Esophagus (tissue), 2 donors: ENCODE results near the gene ANTKMT. TPM values are rescaled to one million over a fixed set of nuclear protein-coding genes. Genes with fewer than 3 reads are reported as not detected.

Experiments used
- H3K27ac ChIP-seq, 2 donors: one replicate each; pipeline ENCODE4 v1.5.1; 2013; ENCODE audit warnings: low read depth in 2 of 2, mild to moderate bottlenecking in 2 of 2, inconsistent platforms in 1 of 2, low read length in 1 of 2, moderate library complexity in 1 of 2
- H3K27me3 ChIP-seq, 2 donors: one replicate each; pipeline ENCODE4 v1.6.1; 2013; ENCODE audit warnings: low read length in 2 of 2, control low read depth in 1 of 2, mild to moderate bottlenecking in 1 of 2; ENCODE audit not compliant: insufficient read depth in 2 of 2, control insufficient read depth in 1 of 2
- H3K36me3 ChIP-seq, 2 donors: one replicate each; pipeline ENCODE4 v1.6.1; 2013; ENCODE audit warnings: low read length in 1 of 2; ENCODE audit not compliant: control insufficient read depth in 2 of 2, insufficient read depth in 2 of 2
- H3K4me1 ChIP-seq, 2 donors: one replicate each; pipeline ENCODE4 v1.6.1; 2013; ENCODE audit warnings: low read length in 1 of 2; ENCODE audit not compliant: control insufficient read depth in 2 of 2, insufficient read depth in 2 of 2
- H3K4me3 ChIP-seq, 2 donors: one replicate each; pipeline ENCODE4 v1.5.1; 2013; ENCODE audit warnings: low read length in 2 of 2, mild to moderate bottlenecking in 2 of 2, low read depth in 1 of 2, moderate library complexity in 1 of 2
- H3K9me3 ChIP-seq, 2 donors: one replicate each; pipeline ENCODE4 v1.6.1; 2013; ENCODE audit warnings: mild to moderate bottlenecking in 2 of 2, low read depth in 1 of 2, low read length in 1 of 2, moderate library complexity in 1 of 2; ENCODE audit not compliant: control insufficient read depth in 2 of 2, insufficient read depth in 1 of 2
- WGBS, 2 donors: extraction: QIAGEN DNeasy Blood & Tissue Kit; methylation state at CpG; one replicate each; pipeline ENCODE4 v1.1.7; 2013; 5-methylcytosine and 5-hydroxymethylcytosine counted together
- polyA plus RNA-seq, 2 donors: library from polyadenylated mRNA; stranded (reverse); fragments of 200-250 nt; gene quantifications; one replicate each; pipeline ENCODE4 v1.2.3, GENCODE V29; 2013
- donor health status: healthy with polysubstance abuse.
- donor health status: Bipolar disorder and iron deficiency.

Gene ANTKMT
- polyA plus RNA-seq, 2 donors = 17.9 to 22.4 TPM

GRCh38 chr16:681746-682427, 39.1 kb upstream of the ANTKMT start:
- WGBS, 2 donors = 71 to 76% methylated on average over 28 of the region's 28 CpGs
- no peaks in the 10 kb centered on the region for H3K27me3 ChIP-seq
- peaks cover 0 to 36% of the 10 kb centered on the region in 2 donors for H3K36me3 ChIP-seq
- H3K4me3 ChIP-seq = no peak overlapping the region
- H3K9me3 ChIP-seq = no peaks in the 10 kb centered on the region
- peaks cover 15 to 68% of the 10 kb centered on the region in 2 donors for H3K4me1 ChIP-seq
- H3K27ac ChIP-seq = peak overlapping the region in 1 of 2 donors; percentile 14

- WGBS, 2 donors = 70 to 74% methylated on average over 36 of the region's 36 CpGs
- H3K9me3 ChIP-seq = no peaks in the 10 kb centered on the region
- no peaks in the 10 kb centered on the region for H3K27me3 ChIP-seq
- H3K36me3 ChIP-seq = peaks cover 3 to 41% of the 10 kb centered on the region in 2 donors
- peak overlapping the region; percentile 55 to 70 for H3K4me3 ChIP-seq
- peak overlapping the region; percentile 79 to 94 for H3K27ac ChIP-seq
- peaks cover 15 to 62% of the 10 kb centered on the region in 2 donors for H3K4me1 ChIP-seq
Measured at GRCh38 chr16:682493-683395, 38.2 kb upstream of the ANTKMT start.

- H3K27me3 ChIP-seq = no peaks in the 10 kb centered on the region
- peak overlapping the region; percentile 79 to 94 for H3K27ac ChIP-seq
- H3K9me3 ChIP-seq = no peaks in the 10 kb centered on the region
- peak overlapping the region; percentile 55 to 70 for H3K4me3 ChIP-seq
- H3K36me3 ChIP-seq = peaks cover 4 to 41% of the 10 kb centered on the region in 2 donors
- H3K4me1 ChIP-seq = peaks cover 15 to 56% of the 10 kb centered on the region in 2 donors
- 12 to 20% methylated on average over 32 to 57 of the region's 57 CpGs for WGBS, 2 donors
Measured at GRCh38 chr16:683396-684070, 37.4 kb upstream of the ANTKMT start.

GRCh38 chr16:684071-684794, 36.7 kb upstream of the ANTKMT start, which contains the start of gene JMJD8:
JMJD8 (minus strand) TSS chr16:684334; CDS start chr16:684319, 15 bp downstream.
- 0 to 2% methylated on average over 54 to 91 of the region's 91 CpGs for WGBS, 2 donors
- H3K4me3 ChIP-seq = peak within 1 kb of the TSS; percentile 55 to 70
- peak within 1 kb of the TSS; percentile 79 to 94 for H3K27ac ChIP-seq
- peaks cover 16 to 56% of the 10 kb centered on the region in 2 donors for H3K4me1 ChIP-seq
- H3K36me3 ChIP-seq = peaks cover 4 to 41% of the 10 kb centered on the region in 2 donors
- H3K27me3 ChIP-seq = no peaks in the 10 kb centered on the region
- no peaks in the 10 kb centered on the region for H3K9me3 ChIP-seq

- Histone ChIP-seq H3K9me3 (no peaks in the 10 kb centered on the region), H3K27ac (peak overlapping the region in 1 of 2 donors; percentile 79), H3K4me3 (peak overlapping the region; percentile 22 to 55), H3K27me3 (no peaks in the 10 kb centered on the region), H3K36me3 (peaks cover 4 to 41% of the 10 kb centered on the region in 2 donors), H3K4me1 (peaks cover 20 to 57% of the 10 kb centered on the region in 2 donors)
- WGBS, 2 donors = 86% methylated on average over 61 of the region's 61 CpGs
Measured at GRCh38 chr16:684961-685696, 35.8 kb upstream of the ANTKMT start.

- H3K9me3 ChIP-seq = no peaks in the 10 kb centered on the region
- H3K4me3 ChIP-seq = no peak overlapping the region
- no peak overlapping the region for H3K27ac ChIP-seq
- H3K36me3 ChIP-seq = peaks cover 4 to 41% of the 10 kb centered on the region in 2 donors
- 64 to 65% methylated on average over 10 of the region's 10 CpGs for WGBS, 2 donors
- peaks cover 17 to 57% of the 10 kb centered on the region in 2 donors for H3K4me1 ChIP-seq
- no peaks in the 10 kb centered on the region for H3K27me3 ChIP-seq
Measured at GRCh38 chr16:685967-686366, 35.0 kb upstream of the ANTKMT start.

GRCh38 chr16:686459-687260, 34.3 kb upstream of the ANTKMT start:
- H3K36me3 ChIP-seq = peaks cover 4 to 35% of the 10 kb centered on the region in 2 donors
- no peak overlapping the region for H3K4me3 ChIP-seq
- H3K4me1 ChIP-seq = peaks cover 10 to 53% of the 10 kb centered on the region in 2 donors
- no peaks in the 10 kb centered on the region for H3K9me3 ChIP-seq
- no peak overlapping the region for H3K27ac ChIP-seq
- no peaks in the 10 kb centered on the region for H3K27me3 ChIP-seq
- 88 to 91% methylated on average over 50 to 51 of the region's 51 CpGs for WGBS, 2 donors

GRCh38 chr16:687499-687898, 33.4 kb upstream of the ANTKMT start:
- H3K27me3 ChIP-seq = no peaks in the 10 kb centered on the region
- peaks cover 4 to 26% of the 10 kb centered on the region in 2 donors for H3K36me3 ChIP-seq
- 89 to 91% methylated on average over 19 of the region's 19 CpGs for WGBS, 2 donors
- no peak overlapping the region for H3K4me3 ChIP-seq
- H3K4me1 ChIP-seq = peaks cover 7 to 49% of the 10 kb centered on the region in 2 donors
- H3K9me3 ChIP-seq = no peaks in the 10 kb centered on the region
- H3K27ac ChIP-seq = no peak overlapping the region
